GM23248 (cell line): Measurements from ENCODE around the gene ZBTB46. TPM values are rescaled to one million over a fixed set of nuclear protein-coding genes. Genes with fewer than 3 reads are reported as not detected.

ENCODE experiments used
- DNase-seq: peaks from one replicate; pipeline ENCODE4 v3.0.0-alpha.2; 2015
- H2AFZ ChIP-seq: fragments of 200-600 bp; sonication (generic); 2 replicates; pipeline ENCODE4 v1.6.1; 2016; ENCODE audit warnings: antibody characterized with exemption
- H3F3A ChIP-seq: fragments of 200-600 bp; sonication (generic); 2 replicates; pipeline ENCODE4 v1.6.1; 2016; ENCODE audit warnings: mild to moderate bottlenecking, antibody characterized with exemption, mixed run types; ENCODE audit not compliant: insufficient read depth
- H3K27ac ChIP-seq: fragments of 200-600 bp; sonication (generic); 2 replicates; pipeline ENCODE4 v1.5.1; 2016; ENCODE audit warnings: mild to moderate bottlenecking
- H3K27me3 ChIP-seq: fragments of 200-600 bp; sonication (generic); replicated peaks from 2 replicates; pipeline ENCODE4 v1.6.1; 2016; ENCODE audit warnings: mild to moderate bottlenecking; ENCODE audit not compliant: insufficient read depth
- H3K36me3 ChIP-seq: fragments of 200-600 bp; sonication (generic); 2 replicates; pipeline ENCODE4 v1.6.1; 2016; ENCODE audit warnings: low read depth, mild to moderate bottlenecking
- H3K4me1 ChIP-seq: fragments of 200-600 bp; sonication (generic); 2 replicates; pipeline ENCODE4 v1.6.1; 2016; ENCODE audit warnings: mild to moderate bottlenecking; ENCODE audit not compliant: insufficient read depth
- H3K4me2 ChIP-seq: fragments of 200-600 bp; sonication (generic); one replicate; pipeline ENCODE4 v1.6.1; 2016; ENCODE audit warnings: mild to moderate bottlenecking; ENCODE audit not compliant: unreplicated experiment
- H3K4me3 ChIP-seq: fragments of 200-600 bp; sonication (generic); 2 replicates; pipeline ENCODE4 v1.5.1; 2016; ENCODE audit warnings: mild to moderate bottlenecking
- H3K79me2 ChIP-seq: fragments of 200-600 bp; sonication (generic); 2 replicates; pipeline ENCODE4 v1.6.1; 2016; ENCODE audit warnings: mild to moderate bottlenecking; ENCODE audit not compliant: insufficient read depth
- H3K9ac ChIP-seq: fragments of 200-600 bp; sonication (generic); 2 replicates; pipeline ENCODE4 v1.6.1; 2016; ENCODE audit warnings: mild to moderate bottlenecking
- H3K9me2 ChIP-seq: fragments of 200-600 bp; sonication (generic); 2 replicates; pipeline ENCODE4 v1.6.1; 2016; ENCODE audit warnings: mixed run types, mild to moderate bottlenecking, moderate library complexity; ENCODE audit not compliant: insufficient read depth
- H3K9me3 ChIP-seq: fragments of 200-600 bp; sonication (generic); one replicate; pipeline ENCODE4 v1.6.1; 2017; ENCODE audit warnings: low read depth
- H4K20me1 ChIP-seq: fragments of 200-600 bp; sonication (generic); 2 replicates; pipeline ENCODE4 v1.6.0; 2016; ENCODE audit not compliant: insufficient read depth
- EZH2 ChIP-seq: fragments of 200-600 bp; sonication (generic); IDR thresholded peaks from 2 replicates; pipeline ENCODE4 v1.6.1; 2018; ENCODE audit warnings: antibody characterized with exemption, mild to moderate bottlenecking; ENCODE audit not compliant: insufficient read depth, poor library complexity, severe bottlenecking
- EZH2phosphoT487 ChIP-seq: fragments of 200-600 bp; sonication (generic); IDR thresholded peaks from 2 replicates; pipeline ENCODE4 v1.6.1; 2018; ENCODE audit warnings: antibody characterized with exemption, moderate library complexity, mild to moderate bottlenecking, low read depth; ENCODE audit not compliant: insufficient read depth
- WGBS, 2 experiments: methylation state at CpG; one replicate each; pipeline ENCODE4 v1.1.6; 2015 to 2017; ENCODE audit warnings: low lambda C conversion rate in 2 of 2, low coverage in 1 of 2; ENCODE audit errors: missing lambda C conversion rate in 2 of 2; 5-methylcytosine and 5-hydroxymethylcytosine counted together
- in situ Hi-C: fragments of 300-500 bp; cut with MboI; formaldehyde crosslinking; loops from 2 replicates; pipeline ENCODE4 v1.15.0; 2020
- polyA plus RNA-seq: library from polyadenylated mRNA; unstranded; fragments of >200 nt; fragmentation: Nextera tagmentation; extraction: Ambion mirVana; gene quantifications from 2 replicates; pipeline ENCODE4 v1.2.1, GENCODE V29; 2016
- total RNA-seq: library from RNA; depleted of rRNA; stranded (reverse); fragments of >200 nt; shearing (Covaris generic); gene quantifications from 2 replicates; pipeline ENCODE4 v1.2.3, GENCODE V29; 2014

The ZBTB46 gene
- total and polyA plus RNA-seq, 2 experiments from 2014 or later, result 0.33 to 1.9 TPM

DNA sequence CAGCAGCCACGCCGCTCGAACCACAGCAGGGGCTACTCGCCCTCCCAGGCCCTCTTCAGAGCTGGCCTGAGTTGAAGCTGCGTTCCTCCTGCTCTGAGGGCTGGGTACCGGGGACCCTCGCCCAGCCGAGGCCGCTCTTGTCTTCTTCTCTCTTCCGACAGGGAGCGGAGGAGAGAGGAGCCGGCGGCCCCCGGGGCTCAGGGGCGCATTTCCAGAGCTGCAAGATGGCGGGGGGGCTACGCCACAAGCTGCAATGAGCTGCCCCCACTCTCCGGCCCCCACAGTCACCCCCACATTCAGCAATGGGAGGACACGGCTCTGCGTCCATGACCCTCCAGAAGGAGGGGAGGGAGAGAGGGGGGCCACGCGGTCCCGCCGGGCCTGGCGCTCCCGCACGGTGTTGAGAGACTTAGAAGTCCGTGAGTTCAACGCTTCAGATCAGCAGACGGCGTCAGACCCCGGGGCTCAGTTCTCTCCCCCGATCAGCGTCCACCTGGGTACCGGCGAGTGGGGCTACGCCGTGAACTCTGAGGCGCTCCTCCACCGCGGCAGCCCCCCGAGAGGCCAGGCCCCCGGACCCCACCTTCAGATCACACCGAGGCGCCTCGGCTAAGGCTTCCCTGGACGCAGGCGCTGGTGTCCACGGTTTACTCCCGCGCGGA, 59.9 kb downstream of the ZBTB46 start:
- H2AFZ ChIP-seq, result no peak overlapping the region
- H3K27ac ChIP-seq, result no peak overlapping the region
- H3K9me2 ChIP-seq, result no peaks in the 10 kb centered on the region
- no peak overlapping the region for H3K4me3 ChIP-seq
- no peak for TF ChIP-seq EZH2phosphoT487
- no peak for TF ChIP-seq EZH2
- H3K9me3 ChIP-seq, result no peaks in the 10 kb centered on the region
- 87 to 92% methylated on average over 18 to 52 of the region's 52 CpGs for WGBS, 2 experiments
- H3F3A ChIP-seq, result no peaks in the 10 kb centered on the region
- in situ Hi-C loops, result no loop called here
- no peak overlapping the region for H3K4me2 ChIP-seq
- H3K79me2 ChIP-seq, result no peaks in the 10 kb centered on the region
- H3K27me3 ChIP-seq, result no peaks in the 10 kb centered on the region
- no peaks in the 10 kb centered on the region for H3K36me3 ChIP-seq
- H3K4me1 ChIP-seq, result no peaks in the 10 kb centered on the region
- H3K9ac ChIP-seq, result no peak overlapping the region
- DNase-seq, result no peak
- H4K20me1 ChIP-seq, result no peaks in the 10 kb centered on the region

GRCh38 chr20:63769891-63770474, 61.1 kb downstream of the ZBTB46 start:
- no peaks in the 10 kb centered on the region for H3F3A ChIP-seq
- H3K79me2 ChIP-seq, result no peaks in the 10 kb centered on the region
- no peak for TF ChIP-seq EZH2phosphoT487
- no peak for DNase-seq
- WGBS, 2 experiments, result 78 to 82% methylated on average over 31 of the region's 31 CpGs
- no peaks in the 10 kb centered on the region for H3K9me2 ChIP-seq
- H4K20me1 ChIP-seq, result no peaks in the 10 kb centered on the region
- no peaks in the 10 kb centered on the region for H3K27me3 ChIP-seq
- no peaks in the 10 kb centered on the region for H3K9me3 ChIP-seq
- no peaks in the 10 kb centered on the region for H3K4me1 ChIP-seq
- in situ Hi-C loops, result no loop called here
- no peaks in the 10 kb centered on the region for H3K36me3 ChIP-seq
- no peak overlapping the region for H3K4me2 ChIP-seq
- H3K4me3 ChIP-seq, result no peak overlapping the region
- no peak overlapping the region for H3K9ac ChIP-seq
- H2AFZ ChIP-seq, result no peak overlapping the region
- H3K27ac ChIP-seq, result no peak overlapping the region

DNA sequence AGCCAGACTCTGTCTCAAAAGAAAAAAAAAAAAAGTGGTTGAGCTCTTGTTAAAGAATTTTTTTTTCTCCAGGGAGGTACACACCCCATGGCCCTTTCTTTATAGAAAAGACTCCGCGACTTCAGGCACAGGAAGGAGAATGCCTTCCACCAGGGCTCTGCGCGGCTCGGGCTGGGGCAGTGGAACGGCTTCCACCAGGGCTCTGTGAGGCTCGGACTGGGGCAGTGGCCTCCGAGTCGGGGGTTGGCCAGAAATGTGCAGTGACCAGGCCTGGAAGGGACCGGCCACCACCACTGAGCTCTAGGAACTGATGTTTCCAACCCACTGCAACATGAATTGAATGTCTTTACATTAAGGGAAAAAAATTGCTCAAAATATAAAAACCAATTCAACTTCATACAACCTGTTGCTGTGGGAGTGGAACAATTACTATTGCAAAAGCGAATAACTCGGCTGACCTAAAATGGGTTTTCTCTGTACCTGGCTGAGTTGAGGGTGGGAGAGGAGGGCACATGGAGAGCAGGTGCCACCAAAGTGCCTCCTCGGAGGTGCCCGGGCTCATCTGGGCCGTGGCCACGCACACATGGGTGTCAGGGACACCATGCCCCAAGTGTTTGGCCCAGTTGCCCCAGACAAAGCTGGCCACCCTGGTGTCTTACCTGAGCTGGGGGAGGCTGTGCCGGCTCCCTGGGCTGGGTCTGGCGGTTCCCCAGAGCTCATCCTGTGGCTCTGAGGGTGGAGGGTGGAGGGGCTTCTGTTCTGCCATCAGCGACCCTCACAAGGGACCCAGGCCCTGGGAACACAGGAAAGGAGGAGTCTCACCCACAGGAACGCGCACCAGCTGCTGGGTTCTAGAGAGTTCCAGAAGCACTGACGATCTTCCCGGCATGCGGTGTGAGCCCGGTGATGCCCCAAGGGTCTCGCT, 62.2 kb downstream of the ZBTB46 start:
- Histone ChIP-seq H2AFZ (no peak overlapping the region), H3K4me3 (no peak overlapping the region), H3K4me2 (no peak overlapping the region), H3K9me3 (no peaks in the 10 kb centered on the region), H3K9me2 (no peaks in the 10 kb centered on the region), H3K9ac (no peak overlapping the region), H3K36me3 (no peaks in the 10 kb centered on the region), H3K27ac (no peak overlapping the region), H3K27me3 (no peaks in the 10 kb centered on the region), H3K4me1 (no peaks in the 10 kb centered on the region), H3F3A (no peaks in the 10 kb centered on the region), H4K20me1 (no peaks in the 10 kb centered on the region), H3K79me2 (no peaks in the 10 kb centered on the region)
- in situ Hi-C loops, result no loop called here
- no peak for DNase-seq
- TF ChIP-seq EZH2phosphoT487, result no peak
- TF ChIP-seq EZH2, result no peak
- 83 to 84% methylated on average over 25 to 26 of the region's 26 CpGs for WGBS, 2 experiments

- Histone ChIP-seq H3K79me2 (no peaks in the 10 kb centered on the region), H2AFZ (no peak overlapping the region), H3K27ac (no peak overlapping the region), H3K27me3 (no peaks in the 10 kb centered on the region), H3F3A (no peaks in the 10 kb centered on the region), H3K4me3 (no peak overlapping the region), H4K20me1 (no peaks in the 10 kb centered on the region), H3K4me2 (no peak overlapping the region), H3K9ac (no peak overlapping the region), H3K9me2 (no peaks in the 10 kb centered on the region), H3K9me3 (no peaks in the 10 kb centered on the region), H3K4me1 (no peaks in the 10 kb centered on the region), H3K36me3 (no peaks in the 10 kb centered on the region)
- in situ Hi-C loops, result no loop called here
- no peak for TF ChIP-seq EZH2
- no peak for TF ChIP-seq EZH2phosphoT487
- no peak for DNase-seq
- 71 to 82% methylated on average over 7 of the region's 7 CpGs for WGBS, 2 experiments
Measured at GRCh38 chr20:63767886-63768285, 63.2 kb downstream of the ZBTB46 start.
